Colon (tissue), 2 donors: Measurements from ENCODE around the gene BBS9.

Experiments
- FAIRE-seq: peaks from 2 replicates; lab custom pipeline; 2012; peaks lifted over from hg19 to GRCh38; lab: Jason Lieb, UNC
- donor health status: control.
- donor health status: control.

BBS9 gene

DNA sequence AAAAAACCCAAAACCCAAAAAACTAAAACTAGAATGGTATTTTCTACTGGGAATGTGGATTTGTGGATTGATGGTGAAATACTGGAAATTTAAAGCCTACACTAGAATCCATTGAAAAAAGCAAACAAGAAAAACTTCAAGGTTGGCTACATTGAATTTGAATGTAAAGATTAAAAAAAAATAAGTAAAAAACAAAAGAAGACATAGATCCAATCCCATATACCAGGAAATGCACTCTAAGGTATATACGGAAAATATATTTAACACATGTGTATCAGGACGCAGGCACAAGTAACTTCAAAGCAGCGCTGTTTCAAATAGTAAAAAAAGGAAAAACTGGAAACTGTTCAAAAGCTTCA lies 754 bp upstream of the BBS9 start:
- no peak for FAIRE-seq

- no peak for FAIRE-seq
These were observed 416 bp downstream of the BBS9 start for GRCh38 chr7:33129806-33130153.

DNA sequence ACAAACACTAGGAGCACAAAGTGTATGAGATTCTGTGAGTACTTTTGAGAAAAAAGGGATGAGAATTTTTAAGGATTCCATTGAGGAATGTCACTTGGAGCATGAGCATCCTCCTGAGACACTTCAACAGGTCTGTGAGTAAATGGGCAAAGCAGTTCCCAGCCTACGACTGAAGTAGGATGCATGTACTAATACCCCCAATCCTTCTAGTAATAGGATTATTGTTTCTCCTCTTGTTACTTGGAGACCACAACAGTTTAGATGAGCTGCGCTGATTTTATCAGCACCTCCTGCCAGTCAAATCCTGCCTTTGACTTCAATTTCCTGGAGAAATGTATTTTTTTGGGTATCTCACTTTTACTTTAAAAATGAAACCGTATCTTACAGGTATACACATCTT lies 820 bp downstream of the BBS9 start:
- FAIRE-seq: no peak

- FAIRE-seq: no peak
These were observed 7.7 kb downstream of the BBS9 start for GRCh38 chr7:33137103-33137502.

DNA sequence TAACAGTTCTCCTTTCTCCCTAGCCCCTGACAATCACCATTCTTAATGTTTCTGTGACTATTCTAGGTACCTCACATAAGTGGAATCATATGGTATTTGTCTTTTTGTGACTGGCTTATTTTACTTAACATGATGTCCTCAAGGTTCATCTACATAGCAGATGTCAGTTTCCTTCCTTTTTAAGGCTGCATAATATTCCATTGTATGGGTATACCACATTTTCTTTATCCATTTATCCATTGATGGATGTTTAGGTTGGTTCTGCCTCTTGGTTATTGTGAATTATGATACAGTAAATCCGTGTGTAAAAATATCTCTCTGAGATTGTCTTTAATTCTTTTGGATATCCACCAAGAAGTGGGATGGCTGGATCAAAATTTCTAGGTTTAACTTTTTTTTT lies 13.2 kb downstream of the BBS9 start:
- FAIRE-seq: no peak

DNA sequence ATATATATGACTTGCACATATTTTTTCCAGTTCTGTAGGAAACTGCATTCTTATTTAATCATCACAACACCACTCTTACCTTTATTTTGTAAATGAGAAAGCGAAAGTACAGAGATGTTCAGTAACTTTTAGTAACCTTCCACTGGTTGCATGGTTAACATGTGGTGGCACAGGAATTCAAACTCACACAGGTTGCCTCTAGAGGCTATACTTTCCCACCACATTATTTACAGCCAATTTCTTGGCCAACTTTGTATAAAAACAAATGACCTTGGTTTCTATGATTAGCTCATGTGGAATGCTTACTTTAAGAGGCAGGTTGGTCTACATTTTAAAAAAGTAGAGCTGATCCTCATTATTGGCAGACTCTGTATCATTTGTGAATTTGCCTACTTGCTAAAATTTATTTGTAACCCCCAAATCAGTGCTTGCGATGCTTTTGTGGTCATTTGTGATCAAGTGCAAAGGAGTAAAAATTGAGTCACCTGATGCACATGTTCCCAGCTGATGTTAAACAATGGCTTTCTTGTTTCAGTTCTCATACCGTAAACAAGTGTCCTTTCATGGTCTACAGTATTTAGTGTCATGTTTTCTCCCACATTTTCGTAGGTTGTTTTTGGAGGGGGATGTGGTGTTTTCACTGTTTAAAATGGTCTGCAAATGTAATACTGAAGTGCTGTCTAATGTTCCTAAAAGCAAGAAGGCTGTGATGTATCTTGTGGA lies 14.8 kb downstream of the BBS9 start:
- FAIRE-seq: no peak

GRCh38 chr7:33145156-33145555 lies 15.8 kb downstream of the BBS9 start:
- FAIRE-seq: no peak

DNA sequence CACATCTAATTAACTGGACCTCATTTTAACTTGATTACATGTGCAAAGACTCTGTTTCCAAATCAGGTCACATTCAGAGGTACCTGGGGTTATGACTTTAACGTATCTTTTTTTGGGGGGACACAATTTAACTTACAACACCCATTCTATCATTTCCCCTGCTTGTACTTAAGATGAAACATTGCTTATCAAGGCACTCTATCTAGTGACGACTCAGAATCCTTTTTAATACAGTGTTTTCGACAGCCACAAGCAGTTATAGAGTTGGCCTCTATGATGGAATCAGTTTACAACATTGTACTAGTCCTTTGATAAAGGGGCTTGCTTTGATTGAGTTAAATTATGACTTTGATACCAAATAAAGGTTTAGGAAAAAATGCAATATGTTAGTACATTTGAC lies 22.7 kb downstream of the BBS9 start:
- FAIRE-seq: no peak

GRCh38 chr7:33155811-33156210 lies 26.4 kb downstream of the BBS9 start:
- no peak for FAIRE-seq

DNA sequence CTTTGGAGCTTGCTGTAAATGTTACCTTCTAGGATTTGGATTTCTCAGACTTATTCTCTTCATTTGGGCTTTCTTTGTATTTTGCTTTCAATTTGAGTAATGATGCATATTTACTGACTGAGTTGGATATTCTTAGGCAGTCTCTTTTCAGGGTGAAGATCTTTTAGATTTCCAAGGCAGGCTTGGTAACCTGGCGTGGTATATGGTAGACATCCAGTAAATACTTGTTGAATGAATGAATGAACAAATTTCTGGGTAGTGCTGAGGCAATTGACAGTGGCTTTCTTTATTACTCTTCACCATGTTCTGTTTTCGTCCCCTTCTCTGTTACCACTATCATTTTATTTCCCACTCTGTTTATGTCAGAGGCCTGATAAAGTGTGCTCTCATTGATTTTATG lies 27.1 kb downstream of the BBS9 start:
- no peak for FAIRE-seq

DNA sequence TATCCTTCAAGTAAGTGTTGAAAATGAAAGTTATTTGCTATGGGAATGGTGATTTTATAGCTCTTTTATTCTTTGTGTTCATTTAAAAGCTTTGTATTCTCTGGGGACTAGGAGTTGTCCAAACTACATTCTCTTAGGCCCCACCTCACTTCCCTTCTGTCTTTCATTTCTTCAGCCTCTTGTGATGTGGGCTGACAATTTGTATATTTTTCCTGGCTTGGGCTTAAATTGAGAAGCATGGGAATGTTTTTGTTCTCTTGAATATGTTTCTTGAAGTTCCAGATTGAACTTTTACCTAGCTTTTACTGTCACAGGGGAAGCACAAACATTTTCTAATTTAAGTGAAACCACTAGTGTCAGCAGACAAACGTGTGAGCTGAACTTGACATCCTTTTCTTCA lies 27.9 kb downstream of the BBS9 start:
- FAIRE-seq: no peak

- FAIRE-seq: no peak
These were observed 28.4 kb downstream of the BBS9 start for GRCh38 chr7:33157781-33158180.

DNA sequence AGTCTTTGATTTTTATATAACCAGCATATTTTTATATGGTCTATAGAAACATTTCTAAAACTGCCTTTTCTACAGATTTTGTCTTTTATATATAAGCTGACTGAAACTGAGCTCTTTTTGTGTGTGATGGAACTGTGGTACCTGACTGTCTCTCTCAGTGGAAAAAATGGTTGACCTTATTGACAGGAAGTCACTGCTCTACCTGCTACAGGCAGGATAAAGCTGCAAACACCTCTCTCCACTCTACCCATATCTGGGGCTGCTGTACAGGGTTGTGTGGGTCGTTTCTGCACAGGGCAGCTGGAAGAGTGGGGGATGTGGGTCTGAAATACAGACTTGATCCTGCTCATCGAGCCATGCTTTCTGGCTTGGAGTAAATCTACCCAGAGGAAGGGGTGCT lies 48.5 kb downstream of the BBS9 start:
- no peak for FAIRE-seq

- no peak for FAIRE-seq
These were observed 50.2 kb downstream of the BBS9 start for GRCh38 chr7:33179519-33179918.

DNA sequence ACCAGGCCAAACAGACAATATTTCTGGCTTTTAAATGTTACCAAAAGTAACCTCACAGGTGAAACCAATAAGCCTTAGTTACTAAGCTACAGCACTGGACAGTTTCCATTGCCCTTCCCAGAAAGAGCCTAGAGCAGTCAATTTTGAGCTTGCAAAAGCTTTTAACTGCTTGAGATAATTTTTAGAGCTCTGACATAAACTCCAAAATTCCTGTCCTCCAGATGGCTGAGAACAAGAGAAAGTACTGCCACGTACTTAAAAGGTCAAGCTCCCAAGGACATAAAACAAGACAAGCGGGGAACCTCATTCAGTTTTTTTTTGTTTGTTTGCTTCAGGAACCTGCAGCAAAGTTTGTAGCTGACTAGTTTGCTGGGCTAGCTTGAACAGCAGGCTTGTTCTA lies 54.1 kb downstream of the BBS9 start:
- FAIRE-seq: no peak

DNA sequence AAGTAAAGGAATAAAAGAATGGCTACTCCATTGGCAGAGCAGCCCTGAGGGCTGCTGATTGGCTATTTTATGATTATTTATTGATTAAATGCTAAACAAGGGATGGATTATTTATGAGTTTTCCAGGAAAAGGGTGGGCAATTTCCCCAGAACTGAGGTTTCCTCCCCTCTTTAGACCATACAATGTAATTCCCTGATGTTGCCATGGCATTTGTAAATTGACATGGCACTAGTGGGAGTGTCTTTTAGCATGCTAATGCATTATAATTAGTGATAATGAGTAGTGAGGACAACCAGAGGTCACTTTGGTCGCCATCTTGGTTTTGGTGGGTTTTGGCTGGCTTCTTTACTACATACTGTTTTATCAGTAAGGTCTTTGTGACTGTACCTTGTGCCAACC lies 55.5 kb downstream of the BBS9 start:
- FAIRE-seq: no peak

DNA sequence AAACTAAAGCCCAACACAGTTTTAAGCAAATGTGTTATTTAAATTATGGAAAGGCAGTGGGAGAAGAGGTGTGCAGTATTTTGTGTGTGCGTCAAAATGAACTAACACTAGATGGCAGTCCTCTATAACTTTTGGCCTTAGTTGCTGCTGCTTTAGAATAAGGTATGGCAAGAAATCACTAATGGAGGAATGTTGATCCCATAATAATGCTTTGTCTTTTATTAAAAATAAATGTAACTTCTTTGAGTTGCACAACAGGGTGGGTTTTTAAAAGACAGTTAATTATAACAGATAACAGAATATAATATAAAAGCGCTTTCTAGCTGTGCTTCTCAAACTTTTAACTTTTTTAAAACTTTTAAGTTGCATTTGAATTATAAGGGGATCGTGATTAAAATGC lies 56.4 kb downstream of the BBS9 start:
- no peak for FAIRE-seq

GRCh38 chr7:33186192-33186591 lies 56.8 kb downstream of the BBS9 start:
- FAIRE-seq: no peak

DNA sequence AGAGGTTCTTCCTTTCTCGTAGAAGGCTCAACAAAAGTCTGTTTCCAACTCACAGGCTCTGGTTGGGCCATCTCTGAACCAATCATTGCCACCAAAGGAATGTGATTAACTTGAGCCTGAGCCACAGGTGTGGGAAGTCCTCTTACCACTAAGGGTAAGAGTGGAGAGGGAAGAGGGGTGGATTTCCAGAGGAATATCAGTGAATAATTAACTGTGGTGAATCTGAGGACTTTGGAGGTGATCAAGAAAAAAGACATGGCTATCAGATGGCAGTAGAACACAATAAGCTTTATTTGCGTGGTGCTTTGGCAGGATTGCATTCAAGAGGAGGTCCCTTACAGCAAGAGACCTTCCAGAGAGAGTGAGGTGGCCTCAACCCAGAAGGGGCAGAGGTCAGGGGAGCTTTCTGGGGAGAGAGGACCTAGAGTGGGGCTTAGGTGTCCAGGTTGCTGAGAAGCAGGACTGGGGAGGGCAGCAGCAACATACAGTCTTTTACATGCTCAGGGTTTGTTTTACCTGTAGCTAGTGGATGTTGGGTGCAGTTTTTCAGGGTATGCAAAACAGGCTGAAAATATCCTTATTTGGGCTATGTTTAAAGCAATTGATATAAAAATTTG lies 61.4 kb downstream of the BBS9 start:
- no peak for FAIRE-seq

- FAIRE-seq: no peak
These were observed 62.0 kb downstream of the BBS9 start for GRCh38 chr7:33191340-33191739.

DNA sequence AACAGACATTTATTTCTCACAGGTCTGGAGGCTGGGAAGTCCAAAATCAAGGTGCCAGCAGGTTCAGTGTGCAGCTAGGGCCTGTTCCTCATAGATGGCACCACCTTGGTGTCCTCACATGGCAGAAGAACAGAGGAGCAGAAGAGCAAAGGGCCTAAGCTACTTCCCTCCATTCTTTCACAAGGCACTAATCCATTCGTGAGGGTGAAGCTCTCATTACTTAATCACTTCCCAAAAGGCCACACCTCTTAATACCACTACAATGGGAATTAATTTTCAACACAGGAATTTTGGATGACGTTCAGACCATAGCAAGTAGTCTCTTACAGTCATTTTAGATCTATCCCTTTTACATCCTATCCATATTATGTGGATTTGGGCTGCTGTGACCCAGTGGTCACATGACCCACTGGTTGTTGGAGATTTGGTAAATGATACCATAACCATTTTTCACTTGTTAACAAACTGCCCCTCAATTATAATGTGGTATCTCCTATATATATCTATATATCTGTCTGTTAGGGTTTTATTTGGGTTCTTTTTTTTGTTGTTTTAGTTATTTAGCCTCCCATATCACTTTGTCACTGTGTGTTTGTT lies 63.4 kb downstream of the BBS9 start:
- FAIRE-seq: no peak

DNA sequence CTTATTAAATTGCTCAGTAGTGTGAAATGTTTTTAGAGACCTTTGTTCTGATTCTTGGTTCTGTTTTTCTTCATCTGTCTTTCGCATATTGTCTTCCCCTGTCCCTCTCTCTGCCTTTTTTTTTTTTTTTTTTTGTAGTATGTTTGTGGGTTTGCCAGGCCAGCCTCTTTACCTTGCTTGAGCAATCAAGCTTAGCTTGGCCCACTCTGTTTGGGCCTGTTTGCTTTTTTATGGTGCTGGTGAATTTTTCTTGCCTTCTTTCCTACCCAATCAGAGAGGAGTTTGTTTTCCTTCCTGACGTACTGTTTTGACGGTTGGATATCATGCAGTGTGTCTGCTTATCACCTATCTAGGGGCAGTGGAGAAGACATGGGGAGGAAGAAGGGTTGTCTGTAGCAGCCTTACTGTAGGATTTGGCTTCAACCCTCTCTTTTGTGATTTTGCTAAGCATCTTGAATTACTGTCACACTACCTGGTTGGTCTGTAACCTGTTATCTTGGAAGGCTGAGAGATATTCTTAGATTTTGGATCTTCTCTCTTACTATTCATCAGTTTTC lies 64.0 kb downstream of the BBS9 start:
- FAIRE-seq: no peak

DNA sequence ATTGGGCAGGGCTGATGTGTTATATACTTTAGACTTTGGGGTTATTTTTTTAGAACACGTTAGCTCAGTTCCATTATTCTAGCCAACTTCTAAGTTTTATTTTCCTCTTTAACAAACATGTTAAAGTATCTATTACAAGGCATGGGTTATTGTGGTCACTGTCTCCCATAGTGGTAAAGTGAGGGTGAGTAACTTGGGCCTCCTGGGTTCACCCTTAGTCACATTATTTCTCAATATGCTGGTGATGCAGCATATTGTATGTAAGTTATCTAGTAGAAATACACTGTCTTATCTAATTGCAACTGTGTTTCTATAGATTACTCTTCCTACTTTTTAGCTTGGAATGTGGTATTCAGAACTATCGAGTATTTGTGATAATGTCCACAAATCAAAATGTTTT lies 65.9 kb downstream of the BBS9 start:
- FAIRE-seq: no peak

GRCh38 chr7:33196221-33196620 lies 66.9 kb downstream of the BBS9 start:
- no peak for FAIRE-seq
